Osteoblast (primary cell): Measurements from ENCODE around the gene MNX1. TPM values are rescaled to one million over a fixed set of nuclear protein-coding genes. Genes with fewer than 3 reads are reported as not detected.
A peak's percentile ranks its signal among the peaks of the same experiment; 100 is the strongest.

Experiments
- DNase-seq: peaks from one replicate; pipeline ENCODE4 v3.0.0; 2011; ENCODE audit warnings: low spot score, mixed read lengths; ENCODE audit not compliant: insufficient read length; ENCODE audit errors: missing footprints
- H2AFZ ChIP-seq: 2 replicates; pipeline ENCODE4 v1.6.0; 2011; ENCODE audit warnings: mild to moderate bottlenecking, low read length
- H3K27ac ChIP-seq: 2 replicates; pipeline ENCODE4 v1.5.1; 2011; ENCODE audit warnings: mild to moderate bottlenecking, low read depth, low read length, moderate library complexity
- H3K27me3 ChIP-seq: 2 replicates; pipeline ENCODE4 v1.6.0; 2012; ENCODE audit warnings: mild to moderate bottlenecking, control low read depth, inconsistent platforms, low read length, moderate library complexity; ENCODE audit not compliant: insufficient read depth
- H3K36me3 ChIP-seq: 2 replicates; pipeline ENCODE4 v1.5.1; 2011; ENCODE audit warnings: mild to moderate bottlenecking, low read length, control low read depth, moderate library complexity; ENCODE audit not compliant: insufficient read depth
- H3K4me1 ChIP-seq: 2 replicates; pipeline ENCODE4 v1.5.1; 2011; ENCODE audit warnings: mild to moderate bottlenecking, low read length, control low read depth, moderate library complexity; ENCODE audit not compliant: insufficient read depth
- H3K4me2 ChIP-seq: 2 replicates; pipeline ENCODE4 v1.6.0; 2011; ENCODE audit warnings: mild to moderate bottlenecking, low read length; ENCODE audit not compliant: insufficient read depth
- H3K4me3 ChIP-seq: fragments of 200-600 bp; sonication (generic); 3 replicates; pipeline ENCODE4 v1.5.1; 2012; ENCODE audit warnings: mild to moderate bottlenecking, low read length, inconsistent platforms; ENCODE audit not compliant: insufficient read depth
- H3K79me2 ChIP-seq: 2 replicates; pipeline ENCODE4 v1.6.0; 2012; ENCODE audit warnings: mild to moderate bottlenecking, low read length, control low read depth, inconsistent platforms; ENCODE audit not compliant: insufficient read depth
- H3K9me3 ChIP-seq: 2 replicates; pipeline ENCODE4 v1.5.1; 2011; ENCODE audit warnings: low read depth, low read length, control low read depth
- H4K20me1 ChIP-seq: 2 replicates; pipeline ENCODE4 v1.6.0; 2012; ENCODE audit warnings: mild to moderate bottlenecking, low read length, control low read depth; ENCODE audit not compliant: insufficient read depth
- total RNA-seq: library from RNA; depleted of rRNA; stranded (reverse); fragments of >200 nt; gene quantifications from 2 replicates; pipeline ENCODE4 v1.2.3, GENCODE V29; 2012
- TF ChIP-seq, protein P1 (sequence below): IDR thresholded peaks from 2 replicates; pipeline ENCODE4 v1.5.1; 2011; ENCODE audit warnings: mild to moderate bottlenecking, low read depth, low read length, moderate library complexity; ENCODE audit errors: extremely low read depth

MNX1 gene
- total RNA-seq, 1 donor: not detected

DNA sequence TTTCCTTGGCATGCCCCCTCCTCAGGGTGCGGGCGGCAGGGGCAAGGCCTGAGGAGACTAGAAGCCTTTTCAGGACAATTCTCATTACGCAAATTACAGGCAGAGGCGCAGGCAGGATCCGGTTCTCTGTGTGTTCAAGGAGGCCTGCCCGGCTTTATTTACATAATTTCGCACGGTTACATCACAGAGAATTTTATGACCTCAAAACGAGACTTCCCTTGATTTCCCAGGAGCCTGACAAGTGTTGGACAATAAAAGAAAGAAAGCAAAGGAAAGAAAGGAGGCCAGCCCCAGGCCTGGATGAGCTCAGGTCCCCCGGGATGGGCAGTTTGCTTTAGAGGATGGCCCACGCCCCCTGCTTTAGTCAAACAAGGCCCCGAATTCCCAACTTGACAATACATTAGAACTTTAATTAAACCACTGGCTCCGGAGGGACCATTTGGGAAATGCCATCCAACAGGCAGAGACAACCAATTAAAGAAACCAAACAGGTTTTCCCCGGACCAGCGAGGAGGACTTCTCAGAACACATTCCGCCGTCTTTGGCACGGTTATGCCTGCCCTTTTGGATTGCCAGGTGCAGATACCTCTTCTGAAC, 2.9 kb downstream of the MNX1 start:
- TF ChIP-seq, protein P1, sequence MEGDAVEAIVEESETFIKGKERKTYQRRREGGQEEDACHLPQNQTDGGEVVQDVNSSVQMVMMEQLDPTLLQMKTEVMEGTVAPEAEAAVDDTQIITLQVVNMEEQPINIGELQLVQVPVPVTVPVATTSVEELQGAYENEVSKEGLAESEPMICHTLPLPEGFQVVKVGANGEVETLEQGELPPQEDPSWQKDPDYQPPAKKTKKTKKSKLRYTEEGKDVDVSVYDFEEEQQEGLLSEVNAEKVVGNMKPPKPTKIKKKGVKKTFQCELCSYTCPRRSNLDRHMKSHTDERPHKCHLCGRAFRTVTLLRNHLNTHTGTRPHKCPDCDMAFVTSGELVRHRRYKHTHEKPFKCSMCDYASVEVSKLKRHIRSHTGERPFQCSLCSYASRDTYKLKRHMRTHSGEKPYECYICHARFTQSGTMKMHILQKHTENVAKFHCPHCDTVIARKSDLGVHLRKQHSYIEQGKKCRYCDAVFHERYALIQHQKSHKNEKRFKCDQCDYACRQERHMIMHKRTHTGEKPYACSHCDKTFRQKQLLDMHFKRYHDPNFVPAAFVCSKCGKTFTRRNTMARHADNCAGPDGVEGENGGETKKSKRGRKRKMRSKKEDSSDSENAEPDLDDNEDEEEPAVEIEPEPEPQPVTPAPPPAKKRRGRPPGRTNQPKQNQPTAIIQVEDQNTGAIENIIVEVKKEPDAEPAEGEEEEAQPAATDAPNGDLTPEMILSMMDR: no peak
- peaks cover 94% of the 10 kb centered on the region for H3K27me3 ChIP-seq

DNA sequence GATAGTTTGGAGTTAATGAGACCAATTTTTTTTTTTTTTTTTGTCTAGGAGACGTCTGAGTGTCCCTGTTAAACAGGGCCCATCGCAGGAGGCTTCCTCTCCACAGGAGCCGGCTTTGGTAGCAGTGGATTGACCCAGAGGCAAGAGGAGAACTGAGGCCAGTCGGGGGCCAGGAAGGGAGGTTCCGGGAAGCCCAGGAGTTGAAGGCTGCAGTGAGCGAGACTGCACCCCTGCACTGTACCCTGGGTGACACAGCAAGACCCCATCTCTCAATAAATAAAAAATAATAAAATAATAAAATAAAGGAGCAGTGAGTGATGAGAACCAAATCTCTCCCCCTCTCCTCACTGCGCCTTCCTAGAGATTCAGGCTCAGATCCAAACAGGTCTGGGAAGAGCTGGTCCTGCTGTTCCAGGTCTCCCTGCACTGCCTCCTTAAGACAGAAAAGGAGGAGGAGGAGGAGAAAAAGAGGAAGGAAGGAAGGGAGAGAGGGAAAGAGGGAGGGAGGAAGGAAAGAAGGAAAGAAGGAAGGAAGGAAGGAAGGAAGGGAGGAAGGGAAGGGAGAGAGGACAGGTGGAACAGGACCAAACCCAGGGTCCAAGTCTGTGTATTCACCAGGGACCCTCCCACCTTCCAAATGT, 3.5 kb downstream of the MNX1 start:
- Histone ChIP-seq H3K4me2 (no peak overlapping the region), H3K4me3 (no peak overlapping the region), H3K9me3 (no peaks in the 10 kb centered on the region), H2AFZ (no peak overlapping the region), H3K27me3 (peaks cover 94% of the 10 kb centered on the region), H3K27ac (no peak overlapping the region), H3K79me2 (no peaks in the 10 kb centered on the region), H4K20me1 (no peaks in the 10 kb centered on the region), H3K36me3 (no peaks in the 10 kb centered on the region), H3K4me1 (no peaks in the 10 kb centered on the region)
- TF ChIP-seq, protein P1: no peak
- peak; percentile 82 for DNase-seq

More for the DNA sequence above, 2.9 kb downstream of the MNX1 start:
- no peak overlapping the region for H2AFZ ChIP-seq
- H3K4me1 ChIP-seq: no peaks in the 10 kb centered on the region
- H3K4me3 ChIP-seq: no peak overlapping the region
- H3K79me2 ChIP-seq: no peaks in the 10 kb centered on the region
- H3K36me3 ChIP-seq: no peaks in the 10 kb centered on the region
- no peaks in the 10 kb centered on the region for H4K20me1 ChIP-seq
- H3K27ac ChIP-seq: no peak overlapping the region
- no peaks in the 10 kb centered on the region for H3K9me3 ChIP-seq
- no peak overlapping the region for H3K4me2 ChIP-seq
- DNase-seq: peak; percentile 91

DNA sequence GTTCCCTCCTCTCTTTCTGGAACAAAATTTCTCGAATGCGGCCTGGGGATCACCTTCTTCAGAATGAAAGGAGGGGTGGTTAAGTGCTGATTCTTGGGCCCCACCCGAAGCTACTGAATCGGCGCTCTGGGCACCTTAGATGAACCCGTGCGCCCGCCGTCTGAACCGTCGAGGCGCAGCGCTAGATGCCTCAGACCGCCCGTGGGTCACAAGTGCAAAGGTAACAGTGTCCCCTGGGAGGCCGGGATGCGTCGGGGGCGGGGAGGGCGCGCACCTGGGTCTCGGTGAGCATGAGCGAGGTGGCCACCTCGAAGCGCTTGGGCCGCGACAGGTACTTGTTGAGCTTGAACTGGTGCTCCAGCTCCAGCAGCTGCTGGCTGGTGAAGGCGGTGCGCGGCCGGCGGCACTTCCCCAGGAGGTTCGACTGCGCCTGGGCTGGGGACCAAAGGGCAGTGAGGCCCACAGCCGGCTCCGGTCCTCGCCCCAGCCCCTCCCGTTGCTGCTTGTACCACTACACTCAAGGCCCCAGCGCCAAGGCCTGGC, 4.2 kb downstream of the MNX1 start:
- DNase-seq: peak; percentile 90
- Histone ChIP-seq H3K36me3 (no peaks in the 10 kb centered on the region), H3K4me2 (no peak overlapping the region), H3K4me1 (no peaks in the 10 kb centered on the region), H3K27ac (no peak overlapping the region), H4K20me1 (no peaks in the 10 kb centered on the region), H3K9me3 (no peaks in the 10 kb centered on the region), H3K27me3 (peaks cover 94% of the 10 kb centered on the region), H3K4me3 (no peak overlapping the region), H3K79me2 (no peaks in the 10 kb centered on the region), H2AFZ (no peak overlapping the region)
- TF ChIP-seq, protein P1: no peak

DNA sequence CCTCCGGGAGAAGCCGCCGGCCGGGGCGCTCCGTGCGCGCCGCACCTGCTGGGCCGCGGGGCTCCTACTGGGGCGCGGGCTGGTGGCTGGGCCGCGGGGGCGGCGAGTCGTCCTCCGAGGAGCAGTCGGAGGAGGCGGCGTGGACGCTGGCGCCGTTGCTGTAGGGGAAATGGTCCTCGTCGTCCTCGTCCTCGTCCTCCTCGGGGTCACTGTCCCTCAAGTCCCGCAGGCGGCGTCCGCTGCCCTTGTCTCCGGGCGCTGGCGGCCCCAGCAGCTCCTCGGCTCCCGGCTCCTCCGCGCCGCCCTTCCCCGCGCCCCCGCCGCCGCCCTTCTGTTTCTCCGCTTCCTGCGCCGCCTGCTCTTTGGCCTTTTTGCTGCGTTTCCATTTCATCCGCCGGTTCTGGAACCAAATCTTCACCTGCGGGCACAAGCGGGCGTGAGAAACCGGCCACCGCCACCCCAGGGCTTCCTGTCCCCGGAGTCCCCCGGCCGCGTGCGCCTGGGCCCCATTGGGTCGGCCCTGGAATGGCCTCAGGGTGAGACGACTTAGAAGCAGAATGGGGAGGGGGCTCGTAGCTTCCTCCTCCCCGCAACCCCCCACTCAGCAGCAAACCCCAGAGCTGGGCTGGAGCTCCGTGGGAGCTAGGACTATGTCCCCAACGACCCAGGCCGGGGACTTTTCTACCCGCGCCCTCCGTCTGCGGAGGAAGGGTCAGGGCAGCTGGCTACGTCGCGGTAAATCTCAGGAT, 4.8 kb downstream of the MNX1 start:
- Histone ChIP-seq H2AFZ (no peak overlapping the region), H3K4me1 (no peaks in the 10 kb centered on the region), H3K79me2 (no peaks in the 10 kb centered on the region), H3K36me3 (no peaks in the 10 kb centered on the region), H3K27me3 (peaks cover 94% of the 10 kb centered on the region), H3K4me2 (no peak overlapping the region), H3K4me3 (no peak overlapping the region), H3K9me3 (no peaks in the 10 kb centered on the region), H3K27ac (no peak overlapping the region), H4K20me1 (no peaks in the 10 kb centered on the region)
- TF ChIP-seq, protein P1: no peak
- DNase-seq: peak; percentile 79
